Left ventricle myocardium inferior (tissue), 1 donor: ENCODE data around the gene FIS1. TPM values are rescaled to one million over a fixed set of nuclear protein-coding genes. Genes with fewer than 3 reads are reported as not detected.

Experiments used
- DNase-seq: peaks from one replicate; pipeline ENCODE4 v3.0.0-alpha.2; 2020
- H3K27ac ChIP-seq: fragments of 200-600 bp; replicated peaks from 2 replicates; pipeline ENCODE4 v1.8.0; 2021
- H3K27me3 ChIP-seq: fragments of 200-600 bp; 2 replicates; pipeline ENCODE4 v1.8.0; 2021; ENCODE audit warnings: low read depth
- H3K36me3 ChIP-seq: fragments of 200-600 bp; 2 replicates; pipeline ENCODE4 v1.8.0; 2021
- H3K4me1 ChIP-seq: fragments of 200-600 bp; 2 replicates; pipeline ENCODE4 v1.8.0; 2021
- H3K4me3 ChIP-seq: fragments of 200-600 bp; 2 replicates; pipeline ENCODE4 v1.8.0; 2021; ENCODE audit warnings: mild to moderate bottlenecking, moderate library complexity
- H3K9me3 ChIP-seq: fragments of 200-600 bp; replicated peaks from 2 replicates; pipeline ENCODE4 v1.8.0; 2021
- intact Hi-C: fragments of 100-400 bp; cut with micrococcal nuclease; formaldehyde crosslinking; loops from one replicate; pipeline ENCODE4 v1.11.0; 2022
- total RNA-seq: library from RNA; stranded (reverse); fragmentation: NEBNext Ultra II Directional; extraction: Animal tissue kit (Norgen Biotek cat#: 25700); gene quantifications from one replicate; pipeline ENCODE4 v1.2.1, GENCODE V29; 2021
- TF ChIP-seq, protein P1 (sequence below): fragments of 200-600 bp; IDR thresholded peaks from 2 replicates; pipeline ENCODE4 v1.8.0; 2021; ENCODE audit warnings: antibody characterized with exemption, mild to moderate bottlenecking, borderline replicate concordance
- donor health status: DM: no; HTN: yes; CAD: no; lungs with severe emphysema.

Gene FIS1
- total RNA-seq, 1 donor from 2014 or later = 322 TPM

DNA sequence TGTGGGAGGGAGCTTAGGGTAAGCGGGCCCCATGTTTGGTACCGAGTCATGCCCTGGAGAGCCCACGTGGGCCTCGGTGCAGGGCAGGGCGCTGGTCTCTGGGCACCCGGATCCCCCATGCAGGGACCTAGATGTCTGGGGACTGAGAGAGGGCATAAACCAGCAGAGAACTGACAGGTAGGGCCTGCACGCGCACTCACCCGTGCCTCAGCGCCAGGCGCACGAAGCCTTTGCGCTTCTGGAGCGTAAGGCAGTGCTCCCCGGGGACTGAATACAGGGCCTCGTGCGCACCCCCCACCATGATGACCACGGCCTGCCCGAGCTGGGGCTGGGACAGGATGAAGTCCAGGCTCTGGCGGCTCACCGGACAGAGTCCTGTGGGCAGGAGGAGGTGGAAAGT is 46.9 kb downstream of the FIS1 start:
- Histone ChIP-seq H3K36me3 (no peaks in the 10 kb centered on the region), H3K4me1 (peaks cover 10% of the 10 kb centered on the region), H3K27ac (no peak overlapping the region), H3K4me3 (no peak overlapping the region), H3K9me3 (no peaks in the 10 kb centered on the region), H3K27me3 (peaks cover 98% of the 10 kb centered on the region)
- intact Hi-C loops = no loop called here
- DNase-seq = no peak
- TF ChIP-seq, protein P1, sequence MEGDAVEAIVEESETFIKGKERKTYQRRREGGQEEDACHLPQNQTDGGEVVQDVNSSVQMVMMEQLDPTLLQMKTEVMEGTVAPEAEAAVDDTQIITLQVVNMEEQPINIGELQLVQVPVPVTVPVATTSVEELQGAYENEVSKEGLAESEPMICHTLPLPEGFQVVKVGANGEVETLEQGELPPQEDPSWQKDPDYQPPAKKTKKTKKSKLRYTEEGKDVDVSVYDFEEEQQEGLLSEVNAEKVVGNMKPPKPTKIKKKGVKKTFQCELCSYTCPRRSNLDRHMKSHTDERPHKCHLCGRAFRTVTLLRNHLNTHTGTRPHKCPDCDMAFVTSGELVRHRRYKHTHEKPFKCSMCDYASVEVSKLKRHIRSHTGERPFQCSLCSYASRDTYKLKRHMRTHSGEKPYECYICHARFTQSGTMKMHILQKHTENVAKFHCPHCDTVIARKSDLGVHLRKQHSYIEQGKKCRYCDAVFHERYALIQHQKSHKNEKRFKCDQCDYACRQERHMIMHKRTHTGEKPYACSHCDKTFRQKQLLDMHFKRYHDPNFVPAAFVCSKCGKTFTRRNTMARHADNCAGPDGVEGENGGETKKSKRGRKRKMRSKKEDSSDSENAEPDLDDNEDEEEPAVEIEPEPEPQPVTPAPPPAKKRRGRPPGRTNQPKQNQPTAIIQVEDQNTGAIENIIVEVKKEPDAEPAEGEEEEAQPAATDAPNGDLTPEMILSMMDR = no peak

DNA sequence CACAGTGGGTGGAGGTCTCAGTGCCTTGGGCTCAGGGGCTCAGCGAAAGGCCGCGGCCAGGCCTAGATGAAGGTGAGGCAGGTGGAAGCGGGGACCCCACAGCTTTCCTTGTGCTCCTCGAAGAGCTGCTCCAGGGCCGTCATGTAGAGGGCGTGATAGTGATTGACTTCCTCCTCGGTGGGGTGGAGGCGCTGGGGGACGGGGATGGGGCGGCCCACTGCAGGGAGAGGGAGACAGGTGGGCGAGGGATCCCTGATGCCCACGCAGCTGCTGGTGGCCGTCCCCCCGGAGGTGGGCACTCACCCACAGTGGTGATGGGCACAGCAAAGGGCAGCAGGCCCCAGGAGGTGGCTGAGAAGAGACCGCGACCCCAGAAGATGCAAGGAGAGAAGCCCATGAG is 49.0 kb downstream of the FIS1 start:
- DNase-seq = no peak
- TF ChIP-seq, protein P1 = no peak
- intact Hi-C loops = no loop called here
- H3K4me1 ChIP-seq = no peaks in the 10 kb centered on the region
- H3K9me3 ChIP-seq = no peaks in the 10 kb centered on the region
- no peaks in the 10 kb centered on the region for H3K36me3 ChIP-seq
- no peak overlapping the region for H3K27ac ChIP-seq
- H3K4me3 ChIP-seq = no peak overlapping the region
- peaks cover 76% of the 10 kb centered on the region for H3K27me3 ChIP-seq

Other genes starting within 250 kb of the FIS1 start
- gene MUC17, start 225.0 kb downstream of the FIS1 start, total RNA-seq = not detected
- 17.0 TPM for gene TRIM56, start 159.6 kb downstream of the FIS1 start, total RNA-seq
- 4.3 TPM for gene SERPINE1, start 118.0 kb downstream of the FIS1 start, total RNA-seq
- 10.7 TPM for gene AP1S1, start 90.6 kb downstream of the FIS1 start, total RNA-seq
- not detected for gene VGF, start 79.5 kb downstream of the FIS1 start, total RNA-seq
- gene NAT16, start 64.8 kb downstream of the FIS1 start, total RNA-seq = not detected
- not detected for gene MOGAT3, start 44.0 kb downstream of the FIS1 start, total RNA-seq
- gene PLOD3, start 27.5 kb downstream of the FIS1 start, total RNA-seq = 38.7 TPM
- gene ZNHIT1, start 26.9 kb downstream of the FIS1 start, total RNA-seq = 56.9 TPM
- gene CLDN15, start 7.3 kb downstream of the FIS1 start, total RNA-seq = 2.2 TPM
- gene IFT22, start 76.7 kb upstream of the FIS1 start, total RNA-seq = 32.0 TPM
- gene COL26A1, start 117.8 kb upstream of the FIS1 start, total RNA-seq = not detected